H9 (cell line): Measurements from ENCODE around the gene PDE7B. TPM values are rescaled to one million over a fixed set of nuclear protein-coding genes. Genes with fewer than 3 reads are reported as not detected.

Experiments used
- DNase-seq: peaks from one replicate; pipeline ENCODE4 v3.0.0-alpha.2; 2017
- H2AFZ ChIP-seq: one replicate; pipeline ENCODE4 v1.6.1; 2013; ENCODE audit warnings: mild to moderate bottlenecking, low read length, control low read depth, moderate library complexity
- H2AK5ac ChIP-seq: 2 replicates; pipeline ENCODE4 v1.6.1; 2013; ENCODE audit warnings: low read length, control low read depth, mixed read lengths; ENCODE audit not compliant: insufficient read length
- H2BK120ac ChIP-seq: one replicate; pipeline ENCODE4 v1.6.1; 2013; ENCODE audit warnings: low read depth, mild to moderate bottlenecking, low read length, control low read depth, inconsistent platforms; ENCODE audit not compliant: poor library complexity, severe bottlenecking
- H2BK12ac ChIP-seq: 2 replicates; pipeline ENCODE4 v1.6.1; 2013; ENCODE audit warnings: low read length, control low read depth, mixed read lengths, low read depth; ENCODE audit not compliant: insufficient read length
- H2BK15ac ChIP-seq: 2 replicates; pipeline ENCODE4 v1.6.1; 2013; ENCODE audit warnings: low read depth, low read length, control low read depth
- H2BK20ac ChIP-seq: one replicate; pipeline ENCODE4 v1.6.1; 2013; ENCODE audit warnings: low read depth, mild to moderate bottlenecking, low read length, control low read depth, inconsistent platforms; ENCODE audit not compliant: poor library complexity, severe bottlenecking
- H2BK5ac ChIP-seq: 2 replicates; pipeline ENCODE4 v1.6.1; 2013; ENCODE audit warnings: low read length, control low read depth, mixed read lengths; ENCODE audit not compliant: insufficient read length
- H3K14ac ChIP-seq: 2 replicates; pipeline ENCODE4 v1.6.1; 2013; ENCODE audit warnings: low read length, control low read depth; ENCODE audit not compliant: insufficient read depth
- H3K18ac ChIP-seq: 2 replicates; pipeline ENCODE4 v1.6.1; 2013; ENCODE audit warnings: low read depth, mild to moderate bottlenecking, mixed read lengths, low read length, control low read depth; ENCODE audit not compliant: insufficient read length
- H3K23ac ChIP-seq: 2 replicates; pipeline ENCODE4 v1.6.1; 2013; ENCODE audit warnings: low read length, control low read depth, mixed read lengths, low read depth; ENCODE audit not compliant: insufficient read length
- H3K23me2 ChIP-seq: 2 replicates; pipeline ENCODE4 v1.6.1; 2013; ENCODE audit warnings: low read depth, mild to moderate bottlenecking, mixed read lengths, low read length, control low read depth; ENCODE audit not compliant: insufficient read length, poor library complexity, severe bottlenecking
- H3K27ac ChIP-seq: 2 replicates; pipeline ENCODE4 v1.5.1; 2013; ENCODE audit warnings: low read length, control low read depth, mixed read lengths, low read depth; ENCODE audit not compliant: insufficient read length
- H3K27me3 ChIP-seq: 2 replicates; pipeline ENCODE4 v1.6.1; 2013; ENCODE audit warnings: low read length, control low read depth, inconsistent platforms; ENCODE audit not compliant: insufficient read depth
- H3K4ac ChIP-seq: 2 replicates; pipeline ENCODE4 v1.6.1; 2013; ENCODE audit warnings: low read depth, mild to moderate bottlenecking, control low read depth, inconsistent platforms, low read length, moderate library complexity
- H3K4me1 ChIP-seq: 2 replicates; pipeline ENCODE4 v1.6.1; 2013; ENCODE audit warnings: low read length, control low read depth, inconsistent platforms; ENCODE audit not compliant: insufficient read depth
- H3K4me2 ChIP-seq: 2 replicates; pipeline ENCODE4 v1.6.1; 2013; ENCODE audit warnings: low read length, control low read depth, mixed read lengths; ENCODE audit not compliant: insufficient read length, insufficient read depth
- H3K56ac ChIP-seq: 2 replicates; pipeline ENCODE4 v1.6.1; 2013; ENCODE audit warnings: low read depth, mild to moderate bottlenecking, mixed read lengths, low read length, control low read depth; ENCODE audit not compliant: insufficient read length
- H3K79me1 ChIP-seq: 2 replicates; pipeline ENCODE4 v1.6.1; 2013; ENCODE audit warnings: low read depth, mild to moderate bottlenecking, moderate library complexity, low read length, control low read depth, inconsistent platforms; ENCODE audit not compliant: insufficient read depth, poor library complexity, severe bottlenecking
- H3K79me2 ChIP-seq: 2 replicates; pipeline ENCODE4 v1.6.1; 2013; ENCODE audit warnings: low read length, control low read depth, inconsistent platforms; ENCODE audit not compliant: insufficient read depth
- H3K9ac ChIP-seq: 2 replicates; pipeline ENCODE4 v1.6.1; 2013; ENCODE audit warnings: low read length, control low read depth, mixed read lengths; ENCODE audit not compliant: insufficient read length; ENCODE audit errors: extremely low read depth
- H3K9me3 ChIP-seq: one replicate; pipeline ENCODE4 v1.6.1; 2013; ENCODE audit warnings: low read depth, low read length, inconsistent platforms; ENCODE audit not compliant: control insufficient read depth
- H3T11ph ChIP-seq: one replicate; pipeline ENCODE4 v1.6.1; 2013; ENCODE audit warnings: mild to moderate bottlenecking, low read length, control low read depth, inconsistent platforms
- H4K20me1 ChIP-seq: one replicate; pipeline ENCODE4 v1.6.1; 2013; ENCODE audit not compliant: control insufficient read depth, insufficient read length, insufficient read depth
- H4K5ac ChIP-seq: 2 replicates; pipeline ENCODE4 v1.6.1; 2013; ENCODE audit warnings: low read depth, mild to moderate bottlenecking, mixed read lengths, low read length, control low read depth; ENCODE audit not compliant: insufficient read length
- H4K8ac ChIP-seq: replicated peaks from 2 replicates; pipeline ENCODE4 v1.6.1; 2013; ENCODE audit warnings: low read length, control low read depth, mixed read lengths, low read depth; ENCODE audit not compliant: insufficient read length
- H4K91ac ChIP-seq: 2 replicates; pipeline ENCODE4 v1.6.1; 2013; ENCODE audit warnings: low read depth, mild to moderate bottlenecking, moderate library complexity, mixed read lengths, low read length, control low read depth; ENCODE audit not compliant: insufficient read length
- H3K27ac Mint-ChIP-seq, 3 experiments: 2 replicates in 2 of 3; 3 replicates in 1 of 3; pipeline ENCODE4 v1.8.0; 2020 to 2021; ENCODE audit warnings: mixed read lengths in 3 of 3, mild to moderate bottlenecking in 1 of 3, moderate library complexity in 1 of 3
- H3K27me3 Mint-ChIP-seq: 2 replicates; pipeline ENCODE4 v1.8.0; 2021; ENCODE audit warnings: low read depth, mild to moderate bottlenecking, moderate library complexity, mixed read lengths
- H3K36me3 Mint-ChIP-seq, 3 experiments: 2 replicates in 2 of 3; 3 replicates in 1 of 3; pipeline ENCODE4 v1.8.0; 2020 to 2021; ENCODE audit warnings: low read depth in 3 of 3, mixed read lengths in 3 of 3; ENCODE audit not compliant: insufficient read depth in 1 of 3
- H3K4me1 Mint-ChIP-seq, 2 experiments: 2 replicates each; pipeline ENCODE4 v1.8.0; 2020; ENCODE audit warnings: mixed read lengths in 2 of 2
- H3K4me3 Mint-ChIP-seq, 2 experiments: 2 replicates in 1 of 2; 3 replicates in 1 of 2; pipeline ENCODE4 v1.8.0; 2020 to 2021; ENCODE audit warnings: mild to moderate bottlenecking in 2 of 2, mixed read lengths in 2 of 2, moderate library complexity in 1 of 2
- H3K9me3 Mint-ChIP-seq, 2 experiments: 2 replicates in 1 of 2; 3 replicates in 1 of 2; pipeline ENCODE4 v1.8.0; 2020; ENCODE audit warnings: mild to moderate bottlenecking in 2 of 2, mixed read lengths in 2 of 2, moderate library complexity in 1 of 2
- WGBS: extraction: QIAGEN DNeasy Blood & Tissue Kit; methylation state at CpG from one replicate; pipeline ENCODE4 v1.1.7; 2013; ENCODE audit warnings: missing lambda C conversion rate, low lambda C conversion rate, mixed read lengths; ENCODE audit not compliant: insufficient read length; ENCODE audit errors: extremely low coverage; 5-methylcytosine and 5-hydroxymethylcytosine counted together
- total RNA-seq: library from RNA; stranded (reverse); gene quantifications from 2 replicates; pipeline ENCODE4 v1.2.1, GENCODE V29; 2021
- TF ChIP-seq, protein P1 (sequence below): fragments of 200-600 bp; sonication (generic); conservative IDR thresholded peaks from 3 replicates; pipeline ENCODE4 v1.8.0; 2021; ENCODE audit warnings: antibody characterized with exemption, mild to moderate bottlenecking

PDE7B gene
- total RNA-seq, 1 experiment from 2014 or later, result not detected

DNA sequence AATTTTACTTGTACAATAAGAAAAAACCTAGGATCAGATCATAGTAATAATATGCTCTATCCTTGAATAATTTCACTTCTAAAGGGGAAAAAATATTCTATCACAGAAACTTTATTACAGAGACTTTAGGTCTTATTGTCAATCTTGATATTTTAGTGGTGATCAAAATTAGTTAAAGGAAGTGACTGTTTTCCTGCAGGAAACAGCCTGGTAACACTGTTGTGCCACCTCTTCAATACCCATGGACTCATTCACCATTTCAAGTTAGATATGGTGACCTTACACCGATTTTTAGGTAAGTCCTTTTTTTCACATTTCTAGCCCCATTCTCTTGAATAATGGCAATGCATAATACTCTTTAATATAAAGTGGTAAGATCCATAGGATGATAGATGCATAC lies 299.5 kb downstream of the PDE7B start:
- no peak overlapping the region for H3K18ac ChIP-seq
- no peak overlapping the region for H3K4me2 ChIP-seq
- no CpG with 5 or more reads among the region's 1 CpG for WGBS
- H2AFZ ChIP-seq, result no peak overlapping the region
- H2BK5ac ChIP-seq, result no peak overlapping the region
- no peaks in the 10 kb centered on the region for H3K36me3 Mint-ChIP-seq
- H3K4me1 Mint-ChIP-seq, result no peaks in the 10 kb centered on the region
- no peaks in the 10 kb centered on the region for H3K23me2 ChIP-seq
- H3K4me1 ChIP-seq, result no peaks in the 10 kb centered on the region
- no peaks in the 10 kb centered on the region for H3K9me3 Mint-ChIP-seq
- H3K4me3 Mint-ChIP-seq, result no peak overlapping the region
- H2BK20ac ChIP-seq, result no peak overlapping the region
- H3T11ph ChIP-seq, result no peak overlapping the region
- no peak overlapping the region for H3K14ac ChIP-seq
- H3K27me3 ChIP-seq, result no peaks in the 10 kb centered on the region
- H2BK15ac ChIP-seq, result no peak overlapping the region
- no peaks in the 10 kb centered on the region; the same call in 1 of the 2 replicates for H3K27me3 Mint-ChIP-seq
- H3K4ac ChIP-seq, result no peak overlapping the region
- no peaks in the 10 kb centered on the region for H3K9me3 ChIP-seq
- no peak overlapping the region for H3K56ac ChIP-seq
- no peak overlapping the region for H3K9ac ChIP-seq
- H3K27ac ChIP-seq, result no peak overlapping the region
- no peaks in the 10 kb centered on the region for H3K79me2 ChIP-seq
- no peak overlapping the region for H2AK5ac ChIP-seq
- H3K27ac Mint-ChIP-seq, result no peak overlapping the region
- no peaks in the 10 kb centered on the region for H4K20me1 ChIP-seq
- TF ChIP-seq, protein P1, sequence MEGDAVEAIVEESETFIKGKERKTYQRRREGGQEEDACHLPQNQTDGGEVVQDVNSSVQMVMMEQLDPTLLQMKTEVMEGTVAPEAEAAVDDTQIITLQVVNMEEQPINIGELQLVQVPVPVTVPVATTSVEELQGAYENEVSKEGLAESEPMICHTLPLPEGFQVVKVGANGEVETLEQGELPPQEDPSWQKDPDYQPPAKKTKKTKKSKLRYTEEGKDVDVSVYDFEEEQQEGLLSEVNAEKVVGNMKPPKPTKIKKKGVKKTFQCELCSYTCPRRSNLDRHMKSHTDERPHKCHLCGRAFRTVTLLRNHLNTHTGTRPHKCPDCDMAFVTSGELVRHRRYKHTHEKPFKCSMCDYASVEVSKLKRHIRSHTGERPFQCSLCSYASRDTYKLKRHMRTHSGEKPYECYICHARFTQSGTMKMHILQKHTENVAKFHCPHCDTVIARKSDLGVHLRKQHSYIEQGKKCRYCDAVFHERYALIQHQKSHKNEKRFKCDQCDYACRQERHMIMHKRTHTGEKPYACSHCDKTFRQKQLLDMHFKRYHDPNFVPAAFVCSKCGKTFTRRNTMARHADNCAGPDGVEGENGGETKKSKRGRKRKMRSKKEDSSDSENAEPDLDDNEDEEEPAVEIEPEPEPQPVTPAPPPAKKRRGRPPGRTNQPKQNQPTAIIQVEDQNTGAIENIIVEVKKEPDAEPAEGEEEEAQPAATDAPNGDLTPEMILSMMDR, result no peak
- H4K8ac ChIP-seq, result no peak overlapping the region
- no peak overlapping the region for H4K5ac ChIP-seq
- no peak overlapping the region for H3K23ac ChIP-seq
- H3K79me1 ChIP-seq, result no peaks in the 10 kb centered on the region
- no peak overlapping the region for H2BK12ac ChIP-seq
- DNase-seq, result no peak
- H2BK120ac ChIP-seq, result no peak overlapping the region
- no peak overlapping the region for H4K91ac ChIP-seq
